A549 (cell line): ENCODE data around the gene ARFIP1. TPM values are rescaled to one million over a fixed set of nuclear protein-coding genes. Genes with fewer than 3 reads are reported as not detected.

Experiments used
- ATAC-seq, 2 experiments: fragments of 200-7000 bp in 1 of 2; fragments of >200 bp in 1 of 2; cut with Nextera tagmentation in 1 of 2; cut with Tn5 transposase in 1 of 2; 3 replicates each; pipeline versions ENCODE4 v1.8.0 to v1.9.1; 2018 to 2020; ENCODE audit warnings: mild to moderate bottlenecking in 1 of 2, moderate library complexity in 1 of 2
- CTCF ChIA-PET: fragments of 300-600 bp; sonication (Branson Sonifier 250); formaldehyde crosslinking; extraction: SDS; loops from one replicate; lab custom pipeline; 2021; ENCODE audit warnings: antibody characterized with exemption, inconsistent platforms; lab: Yijun Ruan, JAX
- POLR2A ChIA-PET: fragments of 350-600 bp; formaldehyde crosslinking; extraction: SDS; loops from one replicate; lab custom pipeline; 2021; ENCODE audit warnings: antibody characterized with exemption, inconsistent platforms; lab: Yijun Ruan, JAX
- DNase-seq, 2 experiments: peaks; one replicate each; pipeline versions ENCODE4 v3.0.0 to v3.0.0-alpha.2; 2011 to 2016; ENCODE audit warnings: low read depth in 1 of 2, low spot score in 1 of 2
- FAIRE-seq: peaks from 2 replicates; lab custom pipeline; 2011; peaks lifted over from hg19 to GRCh38; lab: Jason Lieb, UNC
- H3K27ac ChIP-seq, 2 experiments: fragments of >200 bp; sonication (Bioruptor Twin); formaldehyde crosslinking; 3 replicates each; pipeline ENCODE4 v1.5.1; 2016 to 2017
- H3K4me1 ChIP-seq: fragments of >200 bp; sonication (Bioruptor Twin); formaldehyde crosslinking; 3 replicates; pipeline ENCODE4 v1.6.1; 2016
- H3K4me2 ChIP-seq: fragments of >200 bp; sonication (Bioruptor Twin); formaldehyde crosslinking; 3 replicates; pipeline ENCODE4 v1.6.1; 2016
- H3K4me3 ChIP-seq: fragments of >200 bp; sonication (Bioruptor Twin); formaldehyde crosslinking; 3 replicates; pipeline ENCODE4 v1.5.1; 2016
- H3K9me3 ChIP-seq: fragments of >200 bp; sonication (Bioruptor Twin); formaldehyde crosslinking; 3 replicates; pipeline ENCODE4 v1.6.1; 2016
- ATOH8 ChIP-seq: fragments of 250-450 bp; sonication (Bioruptor Pico); IDR thresholded peaks from 2 replicates; pipeline ENCODE4 v1.5.0; 2020; ENCODE audit warnings: low read depth, mild to moderate bottlenecking, moderate library complexity
- BHLHE40 ChIP-seq: IDR thresholded peaks from 2 replicates; pipeline ENCODE4 v1.6.1; 2012; ENCODE audit warnings: low read depth, low read length, inconsistent platforms
- CEBPB ChIP-seq, 2 experiments: fragments of >200 bp in 1 of 2; sonication (Bioruptor Twin) in 1 of 2; formaldehyde crosslinking in 1 of 2; IDR thresholded peaks; 2 replicates each; pipeline ENCODE4 v1.6.1; 2012 to 2016
- CHD2 ChIP-seq: fragments of 150-350 bp; IDR thresholded peaks from 2 replicates; pipeline ENCODE4 v1.6.1; 2014; ENCODE audit warnings: low read length; ENCODE audit not compliant: partially characterized antibody
- CHD4 ChIP-seq: fragments of 200-600 bp; sonication (generic); IDR thresholded peaks from 2 replicates; pipeline ENCODE4 v1.6.1; 2016; ENCODE audit warnings: antibody characterized with exemption, mild to moderate bottlenecking, borderline replicate concordance
- EHF ChIP-seq: fragments of 250-450 bp; sonication (Bioruptor Pico); IDR thresholded peaks from 2 replicates; pipeline ENCODE4 v1.5.0; 2020; ENCODE audit warnings: mild to moderate bottlenecking
- EHMT2 ChIP-seq: fragments of 200-600 bp; sonication (generic); IDR thresholded peaks from 2 replicates; pipeline ENCODE4 v1.6.1; 2016; ENCODE audit warnings: antibody characterized with exemption, low read depth, mild to moderate bottlenecking, moderate library complexity
- FOSB ChIP-seq: fragments of 250-450 bp; sonication (Bioruptor Pico); IDR thresholded peaks from 2 replicates; pipeline ENCODE4 v1.5.0; 2020; ENCODE audit warnings: mild to moderate bottlenecking, moderate library complexity
- FOSL2 ChIP-seq, 2 experiments: fragments of 450-650 bp in 1 of 2; fragments of >200 bp in 1 of 2; sonication (Bioruptor Twin) in 1 of 2; formaldehyde crosslinking; IDR thresholded peaks; 2 replicates each; pipeline versions ENCODE4 v1.5.0 to v1.6.1; 2016 to 2020; ENCODE audit warnings: mild to moderate bottlenecking in 1 of 2, moderate library complexity in 1 of 2
- FOXS1 ChIP-seq: fragments of 250-450 bp; sonication (Bioruptor Pico); IDR thresholded peaks from 2 replicates; pipeline ENCODE4 v1.5.0; 2020; ENCODE audit warnings: mild to moderate bottlenecking, moderate library complexity
- HEYL ChIP-seq: fragments of 250-450 bp; sonication (Bioruptor Pico); IDR thresholded peaks from 2 replicates; pipeline ENCODE4 v1.8.0; 2021; ENCODE audit warnings: mild to moderate bottlenecking, moderate library complexity
- HMGXB4 ChIP-seq: fragments of 250-450 bp; sonication (Bioruptor Pico); IDR thresholded peaks from 2 replicates; pipeline ENCODE4 v1.5.0; 2021; ENCODE audit warnings: mild to moderate bottlenecking, moderate library complexity, borderline replicate concordance
- HOXB13 ChIP-seq: fragments of 250-450 bp; sonication (Bioruptor Pico); IDR thresholded peaks from 2 replicates; pipeline ENCODE4 v1.5.0; 2020; ENCODE audit warnings: low read depth, mild to moderate bottlenecking, moderate library complexity
- KDM1A ChIP-seq: fragments of 200-600 bp; sonication (generic); IDR thresholded peaks from 2 replicates; pipeline ENCODE4 v1.6.1; 2016; ENCODE audit warnings: low read depth, mild to moderate bottlenecking
- MAZ ChIP-seq: fragments of 150-350 bp; IDR thresholded peaks from 2 replicates; pipeline ENCODE4 v1.6.1; 2014; ENCODE audit warnings: antibody characterized with exemption, low read depth, low read length, borderline replicate concordance
- MYC ChIP-seq: IDR thresholded peaks from 2 replicates; pipeline ENCODE4 v1.6.1; 2012; ENCODE audit warnings: mild to moderate bottlenecking, inconsistent platforms, low read length, improper control_type of control experiment, borderline replicate concordance
- NPAS2 ChIP-seq: fragments of 250-450 bp; sonication (Bioruptor Pico); IDR thresholded peaks from 2 replicates; pipeline ENCODE4 v1.8.0; 2022; ENCODE audit warnings: mild to moderate bottlenecking, moderate library complexity, borderline replicate concordance
- PHF8 ChIP-seq: fragments of 200-600 bp; sonication (generic); IDR thresholded peaks from 2 replicates; pipeline ENCODE4 v1.6.1; 2016; ENCODE audit warnings: low read depth, mild to moderate bottlenecking, antibody characterized with exemption, moderate library complexity, borderline replicate concordance
- POLR2A ChIP-seq: IDR thresholded peaks from 2 replicates; pipeline ENCODE4 v1.6.1; 2012; ENCODE audit warnings: mild to moderate bottlenecking, low read length
- POLR2AphosphoS2 ChIP-seq: conservative IDR thresholded peaks from 2 replicates; pipeline ENCODE4 v1.6.1; 2012; ENCODE audit warnings: low read length, improper control_type of control experiment, inconsistent platforms
- RAD21 ChIP-seq, 2 experiments: fragments of >200 bp in 1 of 2; sonication (Bioruptor Twin) in 1 of 2; formaldehyde crosslinking in 1 of 2; IDR thresholded peaks in 1 of 2; conservative IDR thresholded peaks in 1 of 2; 2 replicates in 1 of 2; 3 replicates in 1 of 2; pipeline ENCODE4 v1.6.1; 2012 to 2018; ENCODE audit warnings: inconsistent platforms in 1 of 2
- RARB ChIP-seq: fragments of 250-450 bp; sonication (Bioruptor Pico); IDR thresholded peaks from 2 replicates; pipeline ENCODE4 v1.8.0; 2021; ENCODE audit warnings: mild to moderate bottlenecking, moderate library complexity
- RCOR1 ChIP-seq: fragments of 150-350 bp; IDR thresholded peaks from 2 replicates; pipeline ENCODE4 v1.6.1; 2014; ENCODE audit warnings: antibody characterized with exemption, low read length, low read depth
- RNF2 ChIP-seq: fragments of 200-600 bp; sonication (generic); IDR thresholded peaks from 2 replicates; pipeline ENCODE4 v1.6.1; 2016; ENCODE audit warnings: low read depth, mild to moderate bottlenecking, antibody characterized with exemption, moderate library complexity, borderline replicate concordance
- SMC3 ChIP-seq: fragments of >200 bp; sonication (Bioruptor Twin); formaldehyde crosslinking; IDR thresholded peaks from 3 replicates; pipeline ENCODE4 v1.6.1; 2018; ENCODE audit warnings: inconsistent platforms
- SREBF2 ChIP-seq: fragments of 450-650 bp; IDR thresholded peaks from 2 replicates; pipeline ENCODE4 v1.6.1; 2014; ENCODE audit warnings: mild to moderate bottlenecking, moderate library complexity
- WGBS: methylation state at CpG from one replicate; pipeline ENCODE4 v1.1.6; 2017; ENCODE audit errors: missing lambda C conversion rate; 5-methylcytosine and 5-hydroxymethylcytosine counted together
- polyA plus RNA-seq, 4 experiments: library from polyadenylated mRNA; depleted of rRNA in 3 of 4; stranded (reverse); fragments of >200 nt; fragmentation: RNase III in 1 of 4; extraction: RNeasy Plus Mini Kit Qiagen cat#74134 plus additional on column Dnase treatment in 1 of 4; gene quantifications; 2 replicates in 3 of 4; 3 replicates in 1 of 4; pipeline ENCODE4 v1.2.3, GENCODE V29; 2011 to 2017
- TF ChIP-seq, protein P1 (sequence below): fragments of >200 bp; sonication (Bioruptor Twin); formaldehyde crosslinking; IDR thresholded peaks from 2 replicates; pipeline ENCODE4 v1.6.1; 2016

ARFIP1 gene
- polyA plus RNA-seq, 2 of the 4 experiments (the other 2 are of a cell fraction), result 17.1 to 39.2 TPM

- ATAC-seq, result no peak
- Histone ChIP-seq H3K27ac (no peak overlapping the region), H3K4me1 (no peaks in the 10 kb centered on the region)
- no peak for TF ChIP-seq KDM1A
- TF ChIP-seq POLR2AphosphoS2, result no peak
- no peak for TF ChIP-seq HOXB13 (CRISPR knock-in tag)
- TF ChIP-seq, all 56 proteins: peak for 0
- no peak for DNase-seq
- no peak overlapping the region for H3K4me2 ChIP-seq
- 95% methylated on average over 1 of the region's 1 CpG for WGBS
- no peaks in the 10 kb centered on the region; the same call in 2 of the 3 replicates for H3K9me3 ChIP-seq
- no peak for FAIRE-seq
- POLR2A ChIA-PET, result no interaction called here
- H3K4me3 ChIP-seq, result no peak overlapping the region
- CTCF ChIA-PET, result no interaction called here
These were observed 102.2 kb downstream of the ARFIP1 start for GRCh38 chr4:152881974-152882373.

DNA sequence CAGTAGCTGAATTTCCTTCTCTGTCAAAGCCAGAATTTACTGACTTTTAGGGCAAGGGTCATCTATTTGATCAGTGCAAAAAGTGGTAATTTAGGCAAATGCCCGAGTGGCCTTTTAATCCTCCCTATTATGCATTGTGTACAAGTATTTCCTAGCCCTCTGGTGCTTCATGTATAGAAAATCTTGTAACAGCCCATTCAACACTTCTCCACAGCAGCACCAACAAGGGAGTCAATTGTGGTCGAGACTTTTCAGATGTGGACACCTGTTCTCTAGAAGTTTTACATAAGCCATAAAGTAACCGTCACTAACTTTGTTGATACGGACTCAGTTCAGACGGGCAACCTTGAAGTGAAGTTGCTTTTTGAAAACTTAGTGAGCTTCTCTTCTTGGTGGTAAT, 105.4 kb downstream of the ARFIP1 start:
- H3K27ac ChIP-seq, result no peak overlapping the region
- no peaks in the 10 kb centered on the region for H3K9me3 ChIP-seq
- H3K4me3 ChIP-seq, result no peak overlapping the region
- ChIA-PET POLR2A (no interaction called here), CTCF (no interaction called here)
- no peak overlapping the region for H3K4me2 ChIP-seq
- ATAC-seq (no peak), FAIRE-seq (no peak), DNase-seq (no peak)
- no peaks in the 10 kb centered on the region for H3K4me1 ChIP-seq
- TF ChIP-seq BHLHE40 (no peak), SREBF2 (no peak), EHMT2 (no peak), FOXS1 (CRISPR knock-in tag) (no peak), MAZ (no peak), MYC (no peak), CHD4 (no peak), NPAS2 (CRISPR knock-in tag) (no peak), POLR2A (no peak), CEBPB (IDR thresholded peaks at IDR 0.05) (no peak), SMC3 (no peak), PHF8 (no peak), RAD21 (conservative IDR thresholded peaks at IDR 0.05 in 1 of 2, IDR thresholded peaks at IDR 0.05 in 1 of 2) (no peak), HMGXB4 (CRISPR knock-in tag) (no peak), HEYL (CRISPR knock-in tag) (no peak), FOSL2 (IDR thresholded peaks at IDR 0.05) (no peak), FOSL2 (CRISPR knock-in tag; IDR thresholded peaks at IDR 0.05) (no peak)
- 85% methylated on average over 5 of the region's 5 CpGs for WGBS

DNA sequence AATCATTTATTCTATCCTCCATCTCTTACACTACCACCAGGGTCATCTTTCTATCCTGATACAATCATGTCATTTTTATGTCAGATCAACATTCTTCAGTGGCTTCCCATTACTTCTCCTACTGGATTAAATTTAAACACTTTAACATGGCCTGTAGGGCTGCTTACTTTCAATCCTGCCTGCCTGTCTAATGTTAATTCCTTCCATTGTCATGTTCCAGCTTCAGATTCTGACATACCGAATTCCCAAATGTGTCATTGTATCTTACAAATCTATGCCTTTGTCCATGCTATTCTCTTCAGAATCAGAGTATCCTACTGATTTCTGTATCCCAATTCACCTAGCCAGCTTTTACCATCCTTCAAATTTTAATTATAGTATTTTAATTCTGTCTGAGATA, 106.4 kb downstream of the ARFIP1 start:
- no peak overlapping the region for H3K27ac ChIP-seq
- ChIA-PET CTCF (interaction anchor here (0.9 kb wide), 1 partner anchor 10 kb away, joined by 4 read pairs; no protein-coding TSS in a partner anchor), POLR2A (no interaction called here)
- no peak overlapping the region for H3K4me3 ChIP-seq
- DNase-seq (no peak), FAIRE-seq (no peak), ATAC-seq (no peak)
- no peak overlapping the region for H3K4me2 ChIP-seq
- H3K4me1 ChIP-seq, result no peaks in the 10 kb centered on the region
- TF ChIP-seq FOSB (CRISPR knock-in tag) (no peak), HOXB13 (CRISPR knock-in tag) (no peak), RCOR1 (no peak), EHF (CRISPR knock-in tag) (no peak), ATOH8 (no peak), CHD2 (no peak), HMGXB4 (CRISPR knock-in tag) (no peak), RNF2 (no peak), RARB (no peak), MAZ (no peak), SREBF2 (no peak), MYC (no peak), CEBPB (IDR thresholded peaks at IDR 0.05) (no peak)
- TF ChIP-seq, protein P1, sequence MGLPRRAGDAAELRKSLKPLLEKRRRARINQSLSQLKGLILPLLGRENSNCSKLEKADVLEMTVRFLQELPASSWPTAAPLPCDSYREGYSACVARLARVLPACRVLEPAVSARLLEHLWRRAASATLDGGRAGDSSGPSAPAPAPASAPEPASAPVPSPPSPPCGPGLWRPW, result no peak
- TF ChIP-seq, all 56 proteins: peak for 0
- no peaks in the 10 kb centered on the region for H3K9me3 ChIP-seq
- WGBS, result 96% methylated on average over 1 of the region's 1 CpG
